GM12874 (cell line): ENCODE measurements around the gene ZBTB7C.

Source experiments
- TF ChIP-seq, protein P1 (sequence below): IDR thresholded peaks from 2 replicates; pipeline ENCODE4 v1.5.1; 2011; ENCODE audit warnings: low read depth, mild to moderate bottlenecking, control low read depth, low read length, moderate library complexity; ENCODE audit not compliant: insufficient read depth

The ZBTB7C gene

DNA sequence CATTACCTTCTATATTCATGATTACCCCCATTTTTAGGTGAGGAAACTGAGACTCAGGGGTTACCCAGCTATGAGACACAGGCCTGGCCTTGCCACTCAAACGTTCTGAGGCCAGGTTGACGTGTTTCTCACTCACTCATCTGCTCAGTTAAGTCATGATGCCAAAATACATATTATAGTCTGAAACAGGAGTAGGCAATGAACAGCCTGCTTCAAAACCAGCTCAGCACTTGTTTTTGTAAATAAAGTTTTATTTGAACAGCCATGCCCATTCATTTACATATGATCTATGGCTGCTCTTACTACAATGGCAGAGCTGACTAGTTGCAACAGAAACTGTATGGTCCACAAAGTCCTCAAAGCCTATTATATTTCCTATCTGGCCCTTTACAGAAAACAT, 404.6 kb downstream of the ZBTB7C start:
- TF ChIP-seq, protein P1, sequence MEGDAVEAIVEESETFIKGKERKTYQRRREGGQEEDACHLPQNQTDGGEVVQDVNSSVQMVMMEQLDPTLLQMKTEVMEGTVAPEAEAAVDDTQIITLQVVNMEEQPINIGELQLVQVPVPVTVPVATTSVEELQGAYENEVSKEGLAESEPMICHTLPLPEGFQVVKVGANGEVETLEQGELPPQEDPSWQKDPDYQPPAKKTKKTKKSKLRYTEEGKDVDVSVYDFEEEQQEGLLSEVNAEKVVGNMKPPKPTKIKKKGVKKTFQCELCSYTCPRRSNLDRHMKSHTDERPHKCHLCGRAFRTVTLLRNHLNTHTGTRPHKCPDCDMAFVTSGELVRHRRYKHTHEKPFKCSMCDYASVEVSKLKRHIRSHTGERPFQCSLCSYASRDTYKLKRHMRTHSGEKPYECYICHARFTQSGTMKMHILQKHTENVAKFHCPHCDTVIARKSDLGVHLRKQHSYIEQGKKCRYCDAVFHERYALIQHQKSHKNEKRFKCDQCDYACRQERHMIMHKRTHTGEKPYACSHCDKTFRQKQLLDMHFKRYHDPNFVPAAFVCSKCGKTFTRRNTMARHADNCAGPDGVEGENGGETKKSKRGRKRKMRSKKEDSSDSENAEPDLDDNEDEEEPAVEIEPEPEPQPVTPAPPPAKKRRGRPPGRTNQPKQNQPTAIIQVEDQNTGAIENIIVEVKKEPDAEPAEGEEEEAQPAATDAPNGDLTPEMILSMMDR: no peak

DNA sequence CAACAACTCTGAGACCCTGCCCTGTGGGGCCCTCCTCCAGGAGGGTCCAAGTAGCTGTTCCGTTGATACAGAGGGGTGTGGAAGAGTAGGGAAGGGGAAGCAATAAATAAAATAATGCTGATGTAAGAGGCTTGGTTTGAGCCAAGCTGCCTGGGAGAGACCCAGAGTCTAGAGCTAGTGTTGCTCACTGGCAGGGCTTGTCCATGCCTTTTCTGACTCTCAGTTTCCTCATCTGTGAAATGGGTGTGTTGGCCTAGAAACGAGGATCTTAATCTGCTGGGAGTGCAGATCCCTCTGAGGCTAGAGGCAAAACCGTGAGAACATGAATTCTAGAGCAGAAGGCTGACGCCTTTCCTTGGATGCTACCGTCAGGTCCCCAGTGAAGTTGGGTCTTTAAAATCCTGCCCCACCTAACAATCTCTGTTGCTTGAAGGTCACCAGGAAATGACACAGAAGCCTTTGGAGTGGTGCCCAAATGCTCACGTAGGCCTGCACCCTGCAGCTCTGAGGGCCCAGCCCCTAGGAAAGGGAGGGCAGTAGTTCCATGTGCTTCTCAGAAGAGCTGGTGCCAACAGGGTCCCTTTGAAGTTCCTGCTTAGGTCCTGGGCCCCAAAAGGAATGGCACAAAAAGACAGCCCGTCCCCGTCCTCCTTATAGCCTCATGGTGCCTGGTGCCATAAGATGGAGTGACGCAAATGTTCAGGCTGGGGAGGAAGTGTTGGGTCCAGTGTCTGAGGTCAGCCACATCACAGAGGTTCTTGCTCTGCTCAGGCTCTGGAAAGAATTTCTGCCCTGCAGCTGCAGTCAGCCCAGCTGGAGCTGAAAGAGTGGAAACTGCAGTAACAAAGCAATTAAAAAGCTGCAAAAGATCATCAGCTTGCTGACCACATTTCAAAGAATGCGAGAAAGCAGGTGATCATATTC, 405.5 kb downstream of the ZBTB7C start:
- TF ChIP-seq, protein P1: no peak

DNA sequence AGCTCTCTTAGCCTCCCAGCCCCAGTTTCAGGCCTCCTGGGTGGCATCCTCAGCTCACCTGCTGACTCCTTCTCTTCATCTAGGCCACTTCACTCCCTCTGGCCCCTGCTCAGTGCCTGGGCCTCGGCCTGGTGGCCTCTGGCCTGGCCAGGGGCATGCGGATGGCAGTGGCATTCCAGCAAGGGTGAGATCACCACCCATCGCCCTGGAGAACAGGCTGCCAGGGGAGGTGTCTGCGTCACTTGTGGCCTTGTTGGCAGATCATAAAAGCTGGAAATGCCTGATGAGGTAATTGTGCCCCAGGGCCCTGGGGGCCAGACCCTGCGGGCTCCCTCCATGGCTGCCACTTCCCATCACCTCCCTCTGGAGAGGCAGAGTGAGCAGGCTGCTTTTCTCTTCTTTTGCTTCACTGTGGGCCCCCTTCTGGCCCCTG, 406.2 kb downstream of the ZBTB7C start:
- TF ChIP-seq, protein P1: no peak

DNA sequence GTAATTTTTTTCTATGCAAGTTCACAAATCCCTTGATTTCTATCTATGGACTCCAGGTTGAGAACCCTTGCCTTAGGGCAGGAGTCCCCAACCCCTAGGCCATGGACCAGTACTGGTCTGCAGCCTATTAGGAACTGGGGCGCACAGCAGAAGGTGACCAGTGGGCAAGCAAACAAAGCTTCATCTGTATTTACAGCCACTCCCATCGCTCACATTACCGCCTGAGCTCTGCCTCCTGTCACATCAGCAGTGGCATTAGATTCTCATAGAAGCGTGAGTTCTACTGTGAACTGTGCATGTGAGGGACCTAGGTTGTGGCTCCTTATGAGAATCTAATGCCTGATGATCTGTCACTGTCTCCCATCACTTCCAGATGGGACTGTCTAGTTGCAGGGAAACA, 408.5 kb downstream of the ZBTB7C start:
- TF ChIP-seq, protein P1: no peak

DNA sequence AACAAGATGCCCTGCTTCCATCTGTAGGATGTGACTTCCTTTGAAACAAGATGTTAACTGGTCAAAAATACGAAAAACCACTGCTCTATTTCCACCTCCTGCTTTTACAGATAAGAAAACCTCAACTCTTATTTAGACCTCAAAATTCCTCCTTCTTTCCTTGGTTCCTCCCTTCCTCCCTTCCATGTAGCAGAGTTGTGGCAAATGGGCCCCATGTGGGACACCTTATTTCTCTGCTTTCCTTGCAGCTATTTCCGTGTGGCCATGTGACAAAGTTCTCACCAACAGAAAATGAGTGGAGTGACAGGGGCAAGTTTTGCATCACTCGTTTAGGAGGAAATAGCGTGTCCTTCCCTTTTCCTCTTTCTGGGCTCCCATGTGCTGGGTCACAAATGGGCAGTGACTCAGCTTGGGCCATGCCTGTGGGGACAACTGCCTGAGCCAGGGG, 409.4 kb downstream of the ZBTB7C start:
- TF ChIP-seq, protein P1: no peak

DNA sequence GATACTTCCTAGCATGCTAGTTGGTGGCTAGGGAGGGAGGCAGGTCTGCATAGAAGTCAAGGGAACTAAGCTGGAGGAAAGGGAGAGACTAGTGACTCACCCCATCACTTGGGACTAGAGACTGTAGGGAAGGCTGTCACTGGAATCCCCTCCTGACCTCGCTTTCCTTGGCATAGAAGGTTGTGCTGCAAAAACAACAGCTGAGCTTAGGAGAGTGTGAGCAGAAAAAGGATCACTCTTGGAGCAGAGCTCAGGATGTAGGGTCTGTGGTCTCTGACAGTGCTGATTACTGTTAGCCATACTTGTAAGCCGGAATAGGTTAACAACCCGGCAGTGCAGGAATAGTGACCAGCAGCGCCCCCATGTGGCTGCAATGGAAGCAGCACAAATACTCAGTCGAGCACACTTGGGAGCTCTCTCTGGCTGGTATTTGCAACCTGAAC, 411.8 kb downstream of the ZBTB7C start:
- TF ChIP-seq, protein P1: peak; percentile 60

DNA sequence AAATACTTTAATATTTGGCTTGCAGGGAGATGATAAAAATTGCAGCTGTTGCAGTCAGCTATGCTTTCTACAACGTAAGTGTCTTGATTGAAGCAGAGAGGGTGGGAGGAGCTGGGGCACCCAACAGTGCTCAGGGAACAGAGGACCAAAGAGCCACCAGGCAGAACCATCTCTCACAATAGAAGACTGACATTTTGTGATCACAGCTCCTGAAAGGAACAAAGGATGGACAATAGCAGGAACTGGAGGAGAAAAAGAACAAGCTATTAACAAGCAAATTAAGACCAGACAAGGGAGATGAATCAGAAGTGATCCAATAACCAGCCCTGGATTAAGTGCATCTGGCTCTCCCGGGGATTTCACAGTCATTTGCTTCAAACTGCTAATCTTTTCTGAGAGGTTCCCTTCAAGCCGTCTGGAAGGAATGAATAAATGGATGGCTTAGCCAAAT, 413.1 kb downstream of the ZBTB7C start:
- TF ChIP-seq, protein P1: no peak
